Measurements from ENCODE around the gene GLI1. TPM values are rescaled to one million over a fixed set of nuclear protein-coding genes. Genes with fewer than 3 reads are reported as not detected.

Gene GLI1
- total RNA-seq, 2 experiments from 2014 or later, result not detected

DNA sequence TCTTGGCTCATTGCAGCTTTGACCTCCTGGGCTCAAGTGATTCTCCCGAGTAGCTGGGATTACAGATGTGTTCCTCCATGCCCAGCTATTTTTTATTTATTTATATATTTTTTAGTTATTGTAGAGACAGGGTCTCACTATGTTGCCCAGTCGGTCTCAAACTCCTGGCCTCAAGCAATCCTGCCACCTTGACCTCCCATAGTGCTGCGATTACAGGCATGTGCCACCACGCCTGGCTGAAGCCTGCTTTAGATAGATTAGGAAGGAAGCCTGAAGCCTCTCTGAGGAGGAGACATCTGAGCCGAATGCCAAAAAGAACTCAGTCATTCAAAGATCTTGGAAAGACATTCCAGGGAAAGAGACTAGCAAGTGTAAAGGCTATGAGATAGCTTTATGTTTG, 14.8 kb upstream of the GLI1 start:
- H3K4me1 Mint-ChIP-seq (ENCODE audit: low read depth), result no peaks in the 10 kb centered on the region
- peaks cover 2% of the 10 kb centered on the region for H3K36me3 Mint-ChIP-seq (ENCODE audit: low read depth)
- CTCF ChIA-PET, result interaction anchor here (0.5 to 2.8 kb wide), 5 partner anchors 11 to 200 kb away, joined by 3 to 13 read pairs (median 4); partner anchors contain the start of genes GLI1 and INHBE
- intact Hi-C loops (cut with micrococcal nuclease), result no loop called here
- H3K27ac Mint-ChIP-seq, result no peak overlapping the region
- H3K4me3 Mint-ChIP-seq, result no peak overlapping the region
- peaks cover 4% of the 10 kb centered on the region for H3K27me3 Mint-ChIP-seq (ENCODE audit: low read depth)
- H3K9me3 Mint-ChIP-seq, result peaks cover 8% of the 10 kb centered on the region
- DNase-seq, result no peak

DNA sequence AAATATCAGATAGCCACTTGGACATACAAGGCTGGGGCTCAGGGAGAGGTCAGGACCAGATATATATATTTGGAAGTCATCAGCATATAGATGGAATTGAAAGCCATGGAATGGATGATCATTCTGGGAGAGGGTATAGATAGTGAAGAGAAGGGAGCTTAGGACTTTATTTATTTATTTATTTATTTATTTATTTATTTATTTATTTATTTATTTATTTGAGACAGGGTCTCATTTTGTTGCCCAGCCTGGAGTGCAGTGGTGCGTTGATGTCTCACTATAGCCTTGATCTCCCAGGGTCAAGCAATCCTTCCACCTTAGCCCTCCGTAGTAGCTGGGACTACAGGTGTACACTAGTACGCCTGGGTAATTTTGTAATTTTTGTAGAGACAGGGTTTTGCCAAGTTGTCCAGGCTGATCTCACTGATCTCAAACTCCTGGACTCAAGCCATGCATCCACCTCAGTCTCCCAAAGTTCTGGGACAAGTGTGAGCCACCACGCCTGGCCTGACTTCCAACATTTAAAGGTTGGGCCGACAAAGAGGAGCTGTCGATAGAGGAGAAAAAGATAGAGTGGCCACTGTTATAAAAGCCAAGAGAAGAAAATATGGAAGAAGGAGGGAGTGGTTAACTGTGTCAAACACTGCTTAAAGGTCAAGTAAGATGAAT, 13.2 kb upstream of the GLI1 start:
- no peak for DNase-seq
- Mint-ChIP-seq H3K9me3 (peaks cover 4% of the 10 kb centered on the region), H3K27me3 (ENCODE audit: low read depth) (no peaks in the 10 kb centered on the region), H3K4me1 (ENCODE audit: low read depth) (no peaks in the 10 kb centered on the region), H3K36me3 (ENCODE audit: low read depth) (no peaks in the 10 kb centered on the region), H3K4me3 (no peak overlapping the region), H3K27ac (no peak overlapping the region)
- intact Hi-C loops (cut with micrococcal nuclease), result no loop called here
- CTCF ChIA-PET, result interaction anchor here (0.5 to 2.8 kb wide), 4 partner anchors 12 to 202 kb away, joined by 3 to 11 read pairs (median 5); partner anchors contain the start of gene GLI1

DNA sequence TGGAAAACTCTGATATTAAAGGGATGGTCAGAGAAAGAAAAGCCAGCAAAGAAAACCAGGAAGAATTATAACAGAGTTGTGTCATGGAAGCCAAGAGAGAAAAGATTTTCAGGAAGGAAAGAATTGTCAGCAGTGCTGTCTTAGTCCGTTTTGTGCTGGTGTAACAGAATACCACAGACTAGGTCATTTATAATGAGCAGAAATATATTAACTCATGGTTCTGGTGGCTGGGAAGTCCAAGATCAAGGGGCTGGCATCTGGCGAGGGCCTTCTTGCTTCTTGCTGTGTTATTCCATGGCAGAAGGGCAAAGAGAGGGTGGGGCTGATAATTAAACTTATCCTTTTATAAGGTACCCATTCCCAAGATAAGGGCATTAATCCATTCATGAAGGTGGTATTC, 10.9 kb upstream of the GLI1 start:
- no peak for DNase-seq
- H3K36me3 Mint-ChIP-seq (ENCODE audit: low read depth), result no peaks in the 10 kb centered on the region
- H3K9me3 Mint-ChIP-seq, result no peaks in the 10 kb centered on the region
- intact Hi-C loops (cut with micrococcal nuclease), result no loop called here
- H3K4me1 Mint-ChIP-seq (ENCODE audit: low read depth), result no peaks in the 10 kb centered on the region
- H3K4me3 Mint-ChIP-seq, result no peak overlapping the region
- CTCF ChIA-PET, result interaction anchor here (0.7 to 1.6 kb wide), 3 partner anchors 10 to 70 kb away, joined by 3 read pairs; no protein-coding TSS in a partner anchor
- no peak overlapping the region for H3K27ac Mint-ChIP-seq
- no peaks in the 10 kb centered on the region for H3K27me3 Mint-ChIP-seq (ENCODE audit: low read depth)

DNA sequence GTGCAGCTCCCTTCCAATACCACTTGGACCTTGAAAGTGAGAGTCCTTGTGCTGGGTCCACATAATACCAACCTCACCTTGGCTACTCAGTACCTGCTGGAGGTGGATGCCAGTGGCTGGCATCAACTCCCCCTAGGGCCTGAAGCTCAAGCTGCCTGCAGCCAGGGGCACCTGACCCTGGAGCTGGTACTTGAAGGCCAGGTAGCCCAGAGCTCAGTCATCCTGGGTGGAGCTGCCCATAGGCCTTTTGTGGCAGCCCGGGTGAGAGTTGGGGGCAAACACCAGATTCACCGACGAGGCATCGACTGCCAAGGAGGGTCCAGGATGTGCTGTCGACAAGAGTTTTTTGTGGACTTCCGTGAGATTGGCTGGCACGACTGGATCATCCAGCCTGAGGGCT, 10.2 kb upstream of the GLI1 start:
- Mint-ChIP-seq H3K4me3 (no peak overlapping the region), H3K36me3 (ENCODE audit: low read depth) (no peaks in the 10 kb centered on the region), H3K27ac (no peak overlapping the region), H3K9me3 (no peaks in the 10 kb centered on the region), H3K27me3 (ENCODE audit: low read depth) (no peaks in the 10 kb centered on the region), H3K4me1 (ENCODE audit: low read depth) (no peaks in the 10 kb centered on the region)
- intact Hi-C loops (cut with micrococcal nuclease), result no loop called here
- CTCF ChIA-PET, result interaction anchor here (1.0 to 11.0 kb wide), 4 partner anchors 13 to 177 kb away, joined by 3 to 172 read pairs (median 18); no protein-coding TSS in a partner anchor
- DNase-seq, result no peak

DNA sequence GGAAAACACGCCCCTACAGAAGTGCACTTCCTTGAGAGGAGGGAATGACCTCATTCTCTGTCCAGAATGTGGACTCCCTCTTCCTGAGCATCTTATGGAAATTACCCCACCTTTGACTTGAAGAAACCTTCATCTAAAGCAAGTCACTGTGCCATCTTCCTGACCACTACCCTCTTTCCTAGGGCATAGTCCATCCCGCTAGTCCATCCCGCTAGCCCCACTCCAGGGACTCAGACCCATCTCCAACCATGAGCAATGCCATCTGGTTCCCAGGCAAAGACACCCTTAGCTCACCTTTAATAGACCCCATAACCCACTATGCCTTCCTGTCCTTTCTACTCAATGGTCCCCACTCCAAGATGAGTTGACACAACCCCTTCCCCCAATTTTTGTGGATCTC, 9.5 kb upstream of the GLI1 start:
- Mint-ChIP-seq H3K9me3 (no peaks in the 10 kb centered on the region), H3K27ac (no peak overlapping the region), H3K36me3 (ENCODE audit: low read depth) (no peaks in the 10 kb centered on the region), H3K4me1 (ENCODE audit: low read depth) (no peaks in the 10 kb centered on the region), H3K4me3 (no peak overlapping the region), H3K27me3 (ENCODE audit: low read depth) (no peaks in the 10 kb centered on the region)
- CTCF ChIA-PET, result interaction anchor here (0.6 to 11.0 kb wide), 5 partner anchors 12 to 186 kb away, joined by 3 to 172 read pairs (median 34); no protein-coding TSS in a partner anchor
- intact Hi-C loops (cut with micrococcal nuclease), result no loop called here
- no peak for DNase-seq

DNA sequence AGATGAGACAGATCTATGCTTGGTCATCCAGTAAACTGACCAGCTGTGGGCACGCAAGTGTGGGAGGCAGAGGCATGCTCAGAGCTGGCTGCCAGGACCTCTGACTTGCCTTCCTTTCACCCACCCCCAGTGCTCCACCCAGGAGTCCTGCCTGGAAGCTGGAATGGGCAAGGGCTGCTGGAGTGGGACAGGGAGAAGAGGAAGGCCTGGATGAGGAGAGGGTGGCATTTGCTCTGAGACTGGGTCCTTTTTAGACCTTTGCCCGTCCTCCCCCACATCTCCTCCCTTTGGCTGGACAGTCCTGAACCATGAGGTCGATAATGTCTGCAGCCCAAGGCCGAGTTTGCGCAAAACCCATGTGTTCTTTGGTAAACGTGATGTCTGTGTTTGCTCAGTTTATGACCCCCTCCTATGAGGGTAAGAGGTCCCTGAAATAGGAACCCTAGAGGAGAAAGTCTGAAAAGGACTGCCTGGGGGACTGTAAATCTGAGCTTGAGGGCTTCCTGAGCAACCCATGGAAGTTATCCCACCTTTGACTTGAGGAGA, 8.3 kb upstream of the GLI1 start:
- Mint-ChIP-seq H3K36me3 (ENCODE audit: low read depth) (no peaks in the 10 kb centered on the region), H3K4me1 (ENCODE audit: low read depth) (peaks cover 10% of the 10 kb centered on the region), H3K9me3 (no peaks in the 10 kb centered on the region), H3K27ac (no peak overlapping the region), H3K4me3 (no peak overlapping the region), H3K27me3 (ENCODE audit: low read depth) (no peaks in the 10 kb centered on the region)
- CTCF ChIA-PET, result interaction anchor here (1.0 to 11.0 kb wide), 14 partner anchors 9 to 227 kb away, joined by 4 to 172 read pairs (median 10); partner anchors contain the start of gene INHBC
- DNase-seq, result no peak
- intact Hi-C loops (cut with micrococcal nuclease), result no loop called here

DNA sequence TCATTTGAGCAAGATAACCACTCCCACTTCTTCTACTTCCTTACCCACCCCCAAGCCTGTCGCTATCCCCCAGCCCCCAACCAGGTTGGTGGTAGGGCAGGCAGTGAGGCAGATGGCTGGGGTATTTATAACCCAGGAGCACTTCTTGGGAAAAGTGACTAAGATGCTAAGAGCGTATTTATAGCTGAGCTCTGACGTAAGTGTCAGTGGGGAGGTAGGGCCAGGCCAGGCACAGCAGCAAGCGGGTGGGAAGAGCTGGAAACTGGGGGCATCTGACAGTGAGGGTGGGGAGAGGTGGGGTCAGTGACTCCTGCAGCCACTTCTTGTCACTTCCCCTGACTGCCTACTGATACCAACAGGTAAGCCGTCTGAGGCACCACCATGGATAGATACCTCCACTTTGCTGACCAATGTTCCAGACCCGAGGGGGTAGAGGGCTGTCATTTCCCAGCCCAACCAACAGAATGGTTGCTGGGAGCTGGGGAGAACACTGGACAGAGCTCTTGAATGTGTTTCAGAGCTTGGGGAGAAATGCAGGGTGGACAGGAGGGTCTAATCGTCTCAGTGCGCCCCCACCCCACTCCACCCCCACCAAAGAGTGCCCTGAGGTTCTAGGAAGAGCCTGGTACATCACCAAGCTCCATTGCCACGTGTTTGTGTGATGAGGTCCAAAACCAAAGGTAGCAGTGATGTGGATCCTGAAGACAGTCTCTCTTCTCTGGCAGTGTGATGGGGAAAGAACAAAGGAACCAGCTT, 7.2 kb upstream of the GLI1 start:
- CTCF ChIA-PET, result interaction anchor here (0.7 to 11.0 kb wide), 39 partner anchors 10 to 793 kb away, joined by 3 to 172 read pairs (median 5); partner anchors contain the start of gene INHBC
- Mint-ChIP-seq H3K27me3 (ENCODE audit: low read depth) (no peaks in the 10 kb centered on the region), H3K4me3 (no peak overlapping the region), H3K9me3 (no peaks in the 10 kb centered on the region), H3K4me1 (ENCODE audit: low read depth) (peaks cover 12% of the 10 kb centered on the region), H3K36me3 (ENCODE audit: low read depth) (no peaks in the 10 kb centered on the region), H3K27ac (peak overlapping the region; percentile 19)
- intact Hi-C loops (cut with micrococcal nuclease), result no loop called here
- DNase-seq, result no peak

DNA sequence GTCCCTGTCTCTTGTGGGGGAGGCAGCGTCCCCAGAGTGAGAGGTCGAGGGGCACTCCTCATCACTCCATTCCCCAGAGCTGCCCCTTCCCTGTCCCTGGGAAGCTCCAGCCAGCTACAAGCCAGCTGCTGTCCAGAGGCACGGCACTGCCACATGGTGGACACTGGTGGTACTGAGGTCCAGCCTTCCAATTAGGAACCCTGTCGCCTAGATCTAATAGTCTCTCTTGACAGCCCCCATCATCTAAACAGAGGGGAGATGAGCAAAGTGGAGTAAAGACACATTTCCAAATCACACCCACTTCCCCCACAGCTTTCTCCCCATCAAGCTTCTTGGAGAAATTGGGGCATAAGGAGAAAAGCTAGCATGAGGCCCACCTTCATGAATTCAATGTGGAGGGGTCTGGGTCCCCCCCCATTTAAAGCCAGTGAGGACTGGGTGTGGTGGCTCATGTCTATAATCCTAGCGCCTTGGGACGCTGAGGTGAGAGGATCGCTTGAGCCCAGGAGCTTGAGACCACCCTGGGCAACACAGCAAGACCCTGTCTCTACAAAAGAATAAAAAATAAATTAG, 6.6 kb upstream of the GLI1 start:
- peaks cover 17% of the 10 kb centered on the region for H3K4me1 Mint-ChIP-seq (ENCODE audit: low read depth)
- intact Hi-C loops (cut with micrococcal nuclease), result loop anchor here (1.0 kb wide), 2 partner anchors 146 to 190 kb away; no protein-coding TSS in a partner anchor
- H3K27me3 Mint-ChIP-seq (ENCODE audit: low read depth), result no peaks in the 10 kb centered on the region
- CTCF ChIA-PET, result interaction anchor here (0.6 to 11.0 kb wide), 41 partner anchors 9 to 794 kb away, joined by 3 to 172 read pairs (median 5); partner anchors contain the start of gene INHBC
- H3K27ac Mint-ChIP-seq, result peak overlapping the region; percentile 19
- peak; percentile 82 for DNase-seq
- no peak overlapping the region for H3K4me3 Mint-ChIP-seq
- no peaks in the 10 kb centered on the region for H3K36me3 Mint-ChIP-seq (ENCODE audit: low read depth)
- no peaks in the 10 kb centered on the region for H3K9me3 Mint-ChIP-seq

DNA sequence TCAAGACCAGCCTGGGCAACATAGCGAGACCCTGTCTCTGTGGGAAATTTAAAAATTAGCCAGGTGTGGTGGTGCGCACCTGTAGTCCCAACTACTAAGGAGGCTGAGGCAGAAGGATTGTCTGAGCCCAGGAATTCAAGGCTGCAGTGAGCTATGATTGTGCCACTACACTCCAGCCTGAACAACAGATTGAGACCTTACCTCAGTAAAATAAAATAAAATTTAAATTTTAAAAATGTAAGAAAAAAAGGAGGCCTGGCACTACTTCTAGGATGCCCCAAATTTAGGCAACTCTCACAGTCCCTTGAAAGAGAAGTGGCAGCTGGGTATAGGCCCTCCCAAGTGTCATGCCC, 5.4 kb upstream of the GLI1 start:
- intact Hi-C loops (cut with micrococcal nuclease), result no loop called here
- H3K27ac Mint-ChIP-seq, result peak overlapping the region; percentile 46
- H3K36me3 Mint-ChIP-seq (ENCODE audit: low read depth), result no peaks in the 10 kb centered on the region
- H3K9me3 Mint-ChIP-seq, result no peaks in the 10 kb centered on the region
- CTCF ChIA-PET, result interaction anchor here (0.6 to 11.0 kb wide), 12 partner anchors 21 to 267 kb away, joined by 3 to 172 read pairs (median 10); partner anchors contain the start of gene INHBC
- peaks cover 25% of the 10 kb centered on the region for H3K4me1 Mint-ChIP-seq (ENCODE audit: low read depth)
- DNase-seq, result no peak
- H3K27me3 Mint-ChIP-seq (ENCODE audit: low read depth), result no peaks in the 10 kb centered on the region
- peak overlapping the region; percentile 74 for H3K4me3 Mint-ChIP-seq

DNA sequence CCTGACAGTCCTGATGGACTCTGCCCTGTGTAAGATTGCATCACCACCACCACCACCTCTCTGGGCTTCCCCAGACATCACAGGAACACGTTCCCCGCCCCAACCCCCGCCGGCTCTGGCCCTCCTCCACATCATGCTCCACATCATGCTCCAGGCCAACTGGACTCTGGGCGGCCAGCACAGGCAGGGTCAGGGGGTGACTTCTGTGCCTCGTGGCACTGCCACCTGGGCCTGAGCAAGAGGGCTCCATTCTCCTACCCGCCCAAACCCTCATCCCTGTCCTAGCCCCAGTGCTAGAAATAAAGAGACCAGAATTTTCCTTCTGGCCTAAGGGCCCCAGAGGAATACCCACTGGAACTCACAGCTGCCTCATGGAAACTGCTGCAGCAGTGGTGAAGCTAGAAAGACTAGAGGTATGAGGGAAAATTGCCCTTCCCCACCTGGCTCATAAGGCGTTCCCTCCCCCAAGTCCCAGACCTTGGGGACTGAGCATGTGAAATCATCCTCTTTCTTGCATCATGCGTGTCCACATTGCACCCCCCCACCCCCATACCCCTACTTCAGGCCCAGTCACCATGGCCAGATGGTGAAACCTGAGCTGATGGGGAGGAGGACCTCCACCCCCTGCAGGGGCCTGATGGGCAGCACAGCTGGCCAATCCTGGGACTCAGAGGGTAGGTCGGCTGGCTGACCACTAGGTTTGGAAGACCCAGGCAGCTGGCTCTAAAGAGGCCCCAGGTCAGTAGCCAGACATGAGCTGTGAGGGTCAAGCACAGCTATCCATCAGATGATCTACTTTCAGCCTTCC, 4.8 kb upstream of the GLI1 start, which contains the start of gene INHBE:
TSS of gene INHBE (plus strand) at position 742 of the 808 bp plus-strand sequence. CDS start 230 bp downstream, outside the sequence.
- peak within 1 kb of the TSS; percentile 74 for H3K4me3 Mint-ChIP-seq

More for the DNA sequence above, 4.8 kb upstream of the GLI1 start, which contains the start of gene INHBE:
- no peaks in the 10 kb centered on the region for H3K27me3 Mint-ChIP-seq (ENCODE audit: low read depth)
- H3K27ac Mint-ChIP-seq, result peak within 1 kb of the TSS; percentile 46
- peak; percentile 54 for DNase-seq
- no peaks in the 10 kb centered on the region for H3K9me3 Mint-ChIP-seq
- CTCF ChIA-PET, result interaction anchor here (0.6 to 11.0 kb wide), 23 partner anchors 10 to 254 kb away, joined by 3 to 172 read pairs (median 5); partner anchors contain the start of gene INHBC
- intact Hi-C loops (cut with micrococcal nuclease), result loop anchor here (5.0 kb wide), 1 partner anchor 443 kb away; no protein-coding TSS in a partner anchor
- peaks cover 25% of the 10 kb centered on the region for H3K4me1 Mint-ChIP-seq (ENCODE audit: low read depth)
- no peaks in the 10 kb centered on the region for H3K36me3 Mint-ChIP-seq (ENCODE audit: low read depth)

Measured in activated naive CD4-positive, alpha-beta T cell treated with anti-CD3 and anti-CD28 coated beads for 36 hours (primary cell).